ENCODE data around the gene ANTXR1.

The ANTXR1 gene

DNA sequence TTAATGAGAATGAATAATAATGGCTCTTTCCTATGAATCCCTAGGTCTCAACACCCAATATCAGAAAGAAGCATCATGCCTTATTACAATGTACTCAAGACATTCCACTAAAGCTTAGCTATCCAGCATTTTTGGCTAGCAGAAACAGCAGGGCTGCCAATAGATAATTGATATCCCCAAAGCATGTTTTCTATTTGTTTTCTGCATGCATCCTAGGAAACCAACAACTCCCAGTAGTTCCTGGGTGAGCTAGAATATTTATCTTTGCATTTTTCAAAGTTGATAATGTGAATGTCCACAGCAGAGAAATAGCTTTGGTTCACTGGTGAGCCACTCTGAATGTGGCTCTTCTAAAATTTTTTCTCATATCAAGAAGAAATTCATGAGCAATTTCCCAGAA is 5.8 kb upstream of the ANTXR1 start:
- no peak for DNase-seq

DNA sequence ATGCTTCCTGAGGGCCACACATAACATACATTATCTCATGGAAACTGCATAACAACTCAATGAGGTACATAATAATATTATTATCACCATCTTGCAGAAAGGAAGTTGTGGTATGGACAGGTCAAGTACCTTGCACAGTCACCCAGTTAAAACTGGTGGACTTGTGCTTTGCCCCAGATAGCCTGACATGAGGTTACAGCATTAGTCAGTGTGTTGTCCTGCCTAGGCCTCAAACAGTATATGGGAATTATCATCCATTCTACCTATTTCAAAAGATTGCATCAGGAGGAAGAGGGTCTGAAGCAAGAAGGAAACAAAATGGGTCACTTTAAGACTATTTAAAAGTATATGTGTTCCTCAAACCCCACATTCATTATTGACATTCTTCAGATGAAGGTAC is 5.4 kb upstream of the ANTXR1 start:
- no peak for DNase-seq

DNA sequence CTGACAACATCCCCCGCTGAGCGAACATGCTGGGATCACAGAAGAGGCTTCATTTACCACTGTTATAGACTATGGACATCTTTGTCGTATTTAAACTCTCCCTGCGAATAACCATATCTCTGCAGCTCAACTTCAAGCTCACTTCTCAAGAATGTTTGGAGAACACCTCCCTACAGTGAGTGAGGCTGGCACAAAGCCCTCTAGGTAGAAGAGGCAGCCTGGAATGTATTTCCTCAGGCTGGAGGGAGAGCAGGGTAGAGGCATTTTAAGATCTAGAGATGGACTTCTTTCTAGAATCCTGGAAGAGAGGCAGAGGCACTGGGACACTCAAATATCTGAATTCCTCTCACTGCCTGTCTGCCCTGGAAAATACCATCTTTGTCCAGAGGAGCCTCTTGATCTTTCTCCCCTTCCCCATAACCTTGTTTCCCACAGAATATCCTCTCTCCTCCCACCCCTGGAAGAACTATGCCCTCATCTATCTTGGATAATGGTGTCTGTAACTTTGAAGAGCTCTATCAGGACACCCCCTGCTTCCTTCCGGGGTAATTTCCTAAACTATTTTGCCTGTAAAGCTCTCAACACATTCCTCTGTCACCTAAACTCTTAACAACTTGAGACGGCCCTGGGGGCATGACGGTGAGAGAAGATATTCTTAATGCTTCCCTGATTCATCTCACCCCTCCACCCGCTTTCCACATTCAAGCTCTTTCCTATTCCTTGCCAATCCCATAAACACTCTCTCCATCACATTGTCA is 2.4 kb upstream of the ANTXR1 start:
- DNase-seq: no peak

DNA sequence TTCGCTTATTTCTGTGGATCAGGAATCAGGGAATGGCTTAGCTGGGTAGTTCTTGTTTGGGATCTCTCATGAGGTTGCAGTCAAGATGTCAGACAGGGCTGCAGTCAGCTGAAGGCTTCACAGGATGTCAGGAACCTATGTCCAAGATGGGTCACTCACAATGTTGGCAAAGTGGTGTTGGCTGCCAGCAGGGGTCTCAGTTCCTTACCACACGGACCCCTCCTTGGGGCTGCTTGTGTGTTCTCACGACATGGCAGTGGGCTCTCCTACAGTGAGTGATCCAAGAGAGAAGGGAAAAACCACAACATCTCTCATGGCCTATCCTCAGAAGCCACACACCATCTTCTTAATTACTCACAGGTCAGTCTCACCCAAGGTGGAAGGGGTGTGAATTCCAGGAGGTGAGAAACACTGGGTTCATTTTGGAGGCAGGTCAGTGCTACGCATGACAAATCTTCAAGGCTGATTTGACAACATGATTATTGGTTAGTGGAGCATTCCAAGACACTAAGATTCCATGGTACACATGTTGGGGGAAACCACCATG is 1.3 kb upstream of the ANTXR1 start:
- DNase-seq: no peak

DNA sequence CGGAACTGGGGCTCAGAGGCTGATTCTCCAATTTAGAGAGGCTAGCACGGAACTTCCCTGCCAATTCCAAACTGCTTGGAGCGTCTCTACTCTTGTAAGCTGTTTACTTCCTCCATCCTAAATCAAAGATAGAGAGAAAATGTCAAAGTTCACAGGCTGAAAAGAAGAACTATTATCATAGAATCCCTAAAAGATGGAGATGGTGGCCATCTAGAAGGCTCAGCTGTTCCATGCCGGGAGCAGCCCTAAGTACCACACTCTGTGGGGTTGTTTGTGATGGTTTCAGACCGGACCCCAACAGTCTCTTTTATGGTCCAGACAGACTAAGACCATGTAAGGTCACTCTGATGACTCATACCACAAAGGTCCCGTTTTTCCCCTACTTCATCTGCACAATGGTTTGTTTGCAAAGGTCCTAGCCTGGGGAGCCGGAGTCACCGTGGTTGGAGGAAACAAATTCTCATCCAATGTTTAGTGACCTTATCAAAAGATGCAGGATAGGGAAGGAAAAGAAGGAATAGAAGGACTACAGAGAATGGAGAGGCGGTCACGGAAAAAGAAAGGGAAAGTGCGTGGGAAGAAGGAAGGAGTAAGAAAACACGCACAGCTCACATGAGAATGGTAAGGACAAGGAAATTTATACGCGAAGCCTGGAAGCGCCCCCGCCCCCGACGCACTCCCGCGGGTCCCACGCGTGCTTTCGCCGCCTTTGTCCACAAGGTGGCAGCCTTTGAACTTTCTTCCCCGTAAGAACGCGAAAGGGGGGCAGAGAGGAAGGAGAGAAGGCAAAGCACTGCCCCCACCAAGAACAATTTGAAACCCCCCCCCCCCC is 453 bp upstream of the ANTXR1 start:
- no peak for DNase-seq

DNA sequence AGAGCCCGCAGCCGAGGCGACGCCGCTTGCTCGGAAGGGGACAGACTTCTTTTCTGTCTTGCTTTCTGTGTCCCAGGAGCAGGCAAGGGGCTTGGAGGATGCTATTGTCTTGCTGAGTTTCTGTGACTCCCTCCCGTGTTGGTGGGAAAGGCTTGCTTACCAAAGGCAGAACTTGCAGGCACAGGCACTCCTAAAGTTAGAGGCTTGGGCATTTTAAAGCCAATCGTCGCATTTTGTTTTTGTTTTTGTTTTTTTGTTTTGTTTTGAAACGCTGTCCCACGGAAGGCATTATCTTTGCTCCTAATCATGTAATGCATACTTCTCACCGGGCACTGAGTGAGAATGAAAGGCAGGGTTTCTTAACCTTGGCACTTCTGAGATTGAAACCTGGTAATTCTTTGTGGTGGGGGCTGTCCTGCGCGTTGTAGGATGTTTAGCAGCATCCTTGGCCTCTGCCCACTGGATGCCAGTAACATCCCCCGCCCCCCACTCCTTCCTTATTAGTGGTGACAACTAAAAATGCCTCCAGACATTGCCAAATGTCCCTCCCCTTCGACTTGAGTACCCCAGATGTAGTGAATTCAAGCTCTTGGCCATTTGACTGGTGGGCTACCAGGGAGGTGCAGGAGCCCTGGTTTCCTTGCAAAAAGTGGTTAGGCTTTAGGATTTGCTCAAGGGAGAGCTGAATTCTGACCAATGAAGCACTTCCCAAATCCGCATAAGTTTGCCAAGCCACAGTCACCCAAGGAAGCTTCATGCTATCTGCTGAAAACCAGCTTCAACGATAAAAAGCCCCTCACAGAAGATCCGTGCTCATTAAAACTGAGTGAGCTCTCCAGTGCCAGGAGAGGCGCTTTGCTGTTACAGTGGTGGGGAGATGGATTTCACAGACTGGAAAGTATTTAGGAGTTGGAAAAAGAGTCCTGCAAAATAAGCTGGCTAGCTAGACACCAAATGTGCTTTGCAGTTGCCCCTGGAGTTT is 1.2 kb downstream of the ANTXR1 start:
- DNase-seq: no peak

DNA sequence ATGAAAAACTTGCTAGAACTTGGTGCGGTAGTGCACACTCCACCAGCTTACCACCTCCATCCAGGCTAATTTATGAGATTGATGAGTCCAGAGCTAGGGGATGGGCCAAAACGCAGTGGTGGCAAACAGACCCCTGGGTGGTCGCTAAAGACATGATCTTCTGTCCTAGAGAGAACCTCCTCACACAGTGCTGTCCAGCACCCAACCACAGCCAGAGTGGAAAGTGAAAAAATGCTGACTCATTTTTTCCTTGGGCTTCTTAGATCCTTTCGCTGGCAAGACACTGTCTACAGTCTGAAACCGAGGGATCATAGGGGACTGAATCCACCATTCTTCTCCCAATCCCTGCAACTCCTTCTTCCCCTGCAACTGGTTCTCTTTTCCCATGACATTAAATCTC is 4.1 kb downstream of the ANTXR1 start:
- DNase-seq: no peak

DNA sequence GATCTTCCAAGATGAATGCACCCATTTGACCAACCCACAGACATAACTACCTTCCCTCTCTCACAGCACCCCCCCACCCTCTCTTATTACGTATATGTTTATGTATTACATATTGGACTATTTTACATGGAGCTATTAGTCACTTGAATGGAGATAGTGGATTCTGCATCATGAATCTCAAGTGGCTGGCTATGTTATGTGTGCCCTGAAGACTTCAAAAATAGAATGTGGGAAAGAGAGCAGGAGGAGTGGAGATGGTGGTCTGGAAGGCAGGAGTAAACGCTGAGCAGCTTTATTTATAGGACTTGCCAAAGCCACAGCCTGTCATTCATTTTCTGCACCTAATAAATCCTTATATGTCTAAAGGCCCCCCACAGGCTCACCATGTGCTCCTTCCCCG is 4.9 kb downstream of the ANTXR1 start:
- no peak for DNase-seq

DNA sequence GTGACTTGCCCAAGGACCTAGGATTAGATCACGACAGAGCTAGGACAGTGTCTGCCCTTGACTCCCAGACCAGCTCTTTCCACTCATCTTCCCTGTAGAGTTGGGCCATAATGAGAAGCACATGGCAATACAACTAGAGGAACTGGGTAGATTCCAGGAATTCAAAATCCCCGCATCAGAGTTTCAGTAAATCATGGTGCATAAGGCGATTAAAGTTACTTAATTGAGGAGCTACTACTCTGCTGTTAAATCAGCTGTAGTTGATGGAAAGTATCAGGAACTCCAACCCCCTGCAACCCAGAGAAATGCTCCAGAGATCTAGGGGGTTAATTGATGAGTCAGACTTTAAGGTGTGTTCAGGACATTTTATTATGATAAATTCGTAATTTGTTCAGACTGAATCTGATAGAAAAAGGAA is 5.7 kb downstream of the ANTXR1 start:
- DNase-seq: no peak

DNA sequence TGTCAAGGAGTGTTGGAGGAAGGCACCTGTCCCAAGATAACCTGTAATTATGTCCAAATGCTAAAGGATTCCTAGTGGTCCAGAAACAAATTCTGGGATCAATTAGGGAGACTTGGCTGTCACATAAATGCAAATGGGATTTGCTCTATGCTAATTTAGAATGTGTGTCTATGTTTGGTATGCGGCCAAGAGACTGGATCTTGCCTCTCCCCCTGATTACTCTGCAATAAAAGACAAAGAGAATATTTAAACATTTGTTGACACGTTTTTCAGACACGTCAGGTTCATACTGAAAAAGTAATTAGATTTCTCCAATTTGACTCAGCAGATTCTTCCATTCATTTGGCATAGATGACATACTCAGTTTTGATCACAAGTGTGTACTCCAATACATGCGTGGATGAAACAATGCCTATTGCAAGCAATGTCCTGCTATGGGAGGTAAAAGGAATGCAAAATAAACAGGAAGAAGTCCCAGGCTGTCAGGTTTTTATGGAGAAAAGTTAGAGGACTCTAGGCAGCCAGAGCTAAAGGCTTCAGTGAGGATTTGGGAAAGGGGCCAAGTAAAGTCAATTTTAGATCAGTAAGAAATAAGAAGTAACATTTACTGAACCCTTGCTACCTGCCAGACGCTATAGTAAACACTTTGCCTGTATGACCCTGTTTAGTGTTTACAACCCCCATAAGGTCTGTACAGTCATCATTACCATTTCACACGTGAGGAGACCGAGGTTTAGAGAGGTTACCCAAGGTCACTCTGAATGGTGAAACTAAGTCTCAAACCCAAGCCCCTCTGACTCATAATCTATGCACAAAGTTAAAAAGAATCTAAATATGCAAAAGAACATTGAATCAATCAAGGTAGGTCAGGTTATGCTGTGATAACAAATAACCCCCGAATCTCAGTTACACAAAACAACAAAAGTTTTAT is 7.8 kb downstream of the ANTXR1 start:
- no peak for DNase-seq

DNA sequence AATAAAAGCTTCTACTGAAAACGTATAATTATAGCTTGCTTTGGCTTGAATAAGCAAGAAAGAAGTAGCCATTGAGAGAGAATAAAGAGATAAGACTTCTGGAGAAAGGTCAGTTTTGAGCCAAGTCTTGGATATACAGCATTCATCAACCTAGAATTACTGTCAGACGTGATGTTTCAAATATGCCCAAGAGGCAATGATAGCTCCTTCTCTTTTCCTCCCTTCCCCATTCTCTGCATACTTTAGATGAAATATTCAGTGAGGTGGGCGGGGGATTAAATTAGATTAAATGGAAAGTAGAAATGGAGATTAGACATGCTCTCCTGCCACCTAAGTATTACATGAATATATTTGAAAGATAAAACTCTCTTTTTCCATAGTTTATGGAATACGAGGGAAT is 8.7 kb downstream of the ANTXR1 start:
- no peak for DNase-seq

DNA sequence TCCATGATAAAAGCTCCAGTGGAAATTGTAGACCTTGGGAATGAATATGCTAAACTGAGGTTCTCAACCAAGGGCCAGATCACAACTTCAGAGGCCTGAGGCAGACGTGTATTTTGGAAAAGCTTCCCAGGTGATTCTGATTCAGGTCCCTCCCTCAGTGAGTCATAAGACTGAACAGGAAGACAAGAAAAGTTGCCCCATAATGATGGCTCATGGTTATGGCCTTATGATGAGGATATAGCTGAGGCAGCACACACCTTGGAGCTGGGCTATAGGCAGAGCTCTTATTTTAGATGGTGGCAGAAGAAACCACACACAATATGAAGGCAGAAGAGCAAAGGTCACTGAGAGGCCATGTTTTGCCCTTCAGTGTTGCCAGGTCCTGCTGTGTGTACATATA is 9.6 kb downstream of the ANTXR1 start:
- no peak for DNase-seq

DNA sequence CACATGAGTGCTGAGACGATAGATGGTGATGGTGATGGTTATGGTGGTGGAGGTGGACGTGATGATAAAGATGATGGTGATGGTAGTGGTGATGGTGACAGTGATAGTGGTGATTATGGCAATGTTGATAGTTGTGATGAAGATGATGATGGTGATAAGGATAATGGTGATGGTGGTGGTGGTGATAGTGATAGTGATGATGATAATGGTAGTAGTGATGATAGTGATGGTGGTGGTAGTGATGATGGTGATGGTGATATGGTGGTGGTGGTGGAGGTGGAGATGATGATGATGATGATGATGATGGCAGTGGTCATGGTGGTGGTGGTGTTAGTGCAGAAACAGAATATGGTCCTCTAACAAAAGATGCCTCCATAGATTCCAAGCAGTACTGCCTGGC is 10.3 kb downstream of the ANTXR1 start:
- DNase-seq: no peak

DNA sequence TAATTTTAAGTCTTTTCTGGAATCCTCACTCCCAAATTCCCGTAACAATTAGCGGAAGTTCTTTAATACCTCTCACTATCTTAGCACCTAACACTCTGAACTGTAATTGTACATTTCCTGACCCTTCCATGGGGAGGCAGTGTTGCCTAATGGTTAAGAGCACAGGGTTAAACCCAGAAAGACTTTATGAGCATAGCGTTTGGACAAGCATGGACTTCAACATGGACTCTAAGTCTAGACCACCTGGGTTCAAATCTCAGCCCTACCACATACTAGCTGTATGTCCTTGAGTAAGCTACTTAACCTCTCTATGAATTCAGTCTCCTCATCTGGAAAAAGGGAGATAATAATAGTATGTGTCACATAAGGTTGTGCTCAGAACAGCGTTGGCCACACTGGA is 13.0 kb downstream of the ANTXR1 start:
- no peak for DNase-seq

DNA sequence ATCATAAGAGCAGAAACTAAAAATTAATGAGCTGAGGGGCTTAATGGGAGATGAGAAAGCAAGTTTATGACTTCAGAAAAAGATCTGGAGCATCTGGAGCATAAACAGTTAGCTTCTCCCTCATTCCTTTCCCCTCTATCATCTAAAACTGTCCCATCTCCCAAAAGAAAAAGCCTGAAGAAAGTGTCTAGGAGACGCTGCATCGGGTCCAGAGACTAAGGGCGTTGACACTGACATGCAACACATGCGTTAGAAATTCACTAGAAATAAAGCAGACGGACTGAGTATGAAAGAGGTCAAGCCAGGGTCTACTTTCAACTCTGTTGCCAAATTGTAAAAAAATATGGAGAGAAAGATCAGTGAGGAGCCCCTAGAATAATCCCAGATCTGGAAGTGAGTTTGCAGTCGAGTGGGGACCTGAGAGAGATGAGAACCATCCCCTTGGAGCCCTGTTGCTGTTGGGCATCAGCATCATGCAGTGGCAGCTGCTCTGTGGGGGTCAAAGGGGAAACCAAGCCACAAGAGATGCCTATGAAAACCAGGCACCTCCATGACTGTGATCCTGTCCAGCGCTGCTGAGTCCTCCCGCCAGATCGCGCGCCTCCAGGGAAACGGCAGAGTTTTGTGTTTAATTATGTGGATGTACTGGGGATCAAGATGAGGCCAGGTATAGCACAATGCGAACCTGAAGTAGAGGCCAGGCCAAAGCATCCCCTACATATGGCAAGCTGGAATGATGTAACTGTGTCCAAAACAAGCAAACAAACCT is 13.9 kb downstream of the ANTXR1 start:
- no peak for DNase-seq

DNA sequence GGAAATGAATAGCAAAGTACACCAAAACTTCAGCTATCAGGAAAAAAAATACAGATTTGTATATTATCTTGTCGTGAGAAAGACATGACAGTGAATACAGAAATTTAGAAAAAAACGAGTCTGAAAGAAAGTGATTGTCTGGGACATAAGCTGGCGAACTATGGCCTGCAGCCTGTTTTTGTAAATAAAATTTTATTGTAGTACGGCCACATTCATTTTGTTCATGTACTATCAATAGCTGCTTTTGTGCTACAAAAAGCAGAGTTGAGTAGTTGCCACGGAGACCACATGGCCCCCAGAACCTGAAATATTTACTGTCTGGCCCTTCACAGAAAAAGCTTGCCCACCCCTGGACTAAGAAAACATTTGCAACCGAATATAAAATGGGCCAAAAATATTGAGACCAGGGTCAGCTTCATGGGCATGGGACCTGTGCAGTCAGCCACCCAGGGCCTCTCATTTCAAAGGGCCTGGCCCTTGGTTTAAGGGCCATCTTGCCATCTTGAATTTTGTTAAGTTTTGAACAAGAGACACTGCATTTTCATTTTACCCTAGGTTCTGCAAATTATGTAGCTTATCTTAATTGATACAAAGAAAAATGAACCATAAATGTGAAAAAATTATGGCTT is 17.9 kb downstream of the ANTXR1 start:
- DNase-seq: no peak

DNA sequence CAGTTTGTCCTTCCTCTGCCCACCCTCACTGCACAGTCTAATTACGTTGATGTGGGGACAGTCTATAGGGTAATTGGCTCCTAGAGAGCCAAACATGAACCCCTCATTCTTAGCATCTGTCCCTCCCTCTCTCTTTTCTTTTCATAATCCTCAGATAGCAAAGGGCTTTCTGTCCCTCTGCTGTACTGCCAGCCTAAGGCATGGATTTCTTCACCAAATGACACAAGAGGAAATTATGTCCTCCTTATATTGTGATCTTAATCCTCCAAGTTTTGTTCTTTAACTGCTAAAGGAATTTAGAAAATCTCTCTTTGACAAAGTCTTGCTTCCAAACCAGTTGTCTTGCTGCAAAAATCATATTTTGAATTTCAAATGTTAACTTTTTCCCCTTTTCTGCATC is 18.5 kb downstream of the ANTXR1 start:
- DNase-seq: no peak

DNA sequence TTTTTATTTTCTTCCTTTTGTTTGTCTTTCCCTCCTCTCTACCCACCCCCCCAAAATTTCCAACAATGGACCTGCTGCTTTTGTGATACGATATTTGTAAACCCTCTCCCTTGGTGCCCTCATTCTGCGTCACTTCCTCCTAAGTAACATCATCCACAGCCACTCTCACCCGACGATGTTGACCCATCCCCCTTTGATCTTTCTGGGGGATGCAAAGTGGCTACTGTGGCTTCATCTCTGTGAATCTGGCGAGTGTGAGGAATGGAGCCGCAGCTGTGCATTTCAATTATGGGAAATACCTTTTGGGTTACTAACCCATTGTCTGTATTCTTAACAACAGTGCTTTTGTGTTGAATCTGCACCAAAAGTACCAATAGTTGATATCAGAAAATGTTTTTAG is 19.4 kb downstream of the ANTXR1 start:
- DNase-seq: no peak

DNA sequence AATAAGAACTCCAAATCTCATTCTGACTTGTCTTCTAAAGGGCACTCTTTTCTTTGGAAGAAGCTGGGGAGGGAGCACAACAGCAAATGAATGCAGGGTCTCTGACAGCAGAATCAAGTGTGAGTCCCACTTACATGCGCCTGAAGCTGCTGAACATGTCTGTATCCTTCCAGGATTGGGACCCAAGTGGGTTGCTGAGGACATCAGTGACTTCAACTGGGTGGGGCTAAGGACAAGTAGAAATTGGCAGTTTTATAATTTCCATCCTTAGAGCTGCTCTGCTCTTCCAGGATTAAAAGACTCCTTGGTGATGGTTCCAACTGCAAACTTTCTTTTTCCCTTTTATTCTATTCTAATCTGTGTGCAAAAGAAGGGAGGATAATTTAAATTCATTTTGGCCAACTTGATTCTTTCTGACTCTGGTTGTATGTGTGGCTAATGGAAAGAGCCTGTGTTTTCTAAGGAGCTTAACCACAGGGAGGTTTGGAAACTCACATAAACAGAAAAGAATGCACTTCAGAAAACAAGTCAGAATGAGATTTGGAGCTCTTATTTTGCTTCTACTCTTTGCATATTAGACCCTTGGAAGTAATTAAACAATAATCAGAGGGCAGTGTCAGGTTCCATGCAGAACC is 20.6 kb downstream of the ANTXR1 start:
- no peak for DNase-seq

DNA sequence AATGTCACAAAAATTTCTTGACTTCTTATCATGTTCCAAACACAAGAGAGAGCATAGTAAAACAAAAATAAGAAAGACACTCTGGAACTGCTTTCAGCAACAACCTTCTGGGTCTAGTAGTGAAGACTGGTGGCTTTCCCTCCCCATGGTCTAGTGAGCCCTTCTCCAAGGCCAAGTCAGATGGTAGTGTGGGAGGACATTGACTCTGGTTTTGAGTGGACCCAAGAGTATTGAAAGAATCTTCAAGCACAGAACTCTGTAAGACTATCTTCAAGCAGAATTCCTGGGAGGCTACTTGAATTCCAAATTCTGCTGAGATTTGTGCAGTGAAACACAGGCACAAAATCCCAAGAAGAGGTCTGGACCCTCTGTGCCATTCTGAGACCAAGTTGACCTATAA is 21.1 kb downstream of the ANTXR1 start:
- no peak for DNase-seq
